A673 (cell line): Measurements from ENCODE around the gene HSF5.

Experiments used
- CTCF ChIP-seq: fragments of 300-800, 200-600 bp; sonication (generic); conservative IDR thresholded peaks from 2 replicates; pipeline ENCODE4 v1.5.1; 2017; ENCODE audit warnings: low read depth, mild to moderate bottlenecking, antibody characterized with exemption, low read length, moderate library complexity, mixed read lengths
- EZH2 ChIP-seq: fragments of 200-600 bp; sonication (generic); IDR thresholded peaks from 2 replicates; pipeline ENCODE4 v1.6.1; 2017; ENCODE audit warnings: borderline replicate concordance, low read depth, mild to moderate bottlenecking, mixed read lengths, antibody characterized with exemption, low read length; ENCODE audit not compliant: poor library complexity, severe bottlenecking

DNA sequence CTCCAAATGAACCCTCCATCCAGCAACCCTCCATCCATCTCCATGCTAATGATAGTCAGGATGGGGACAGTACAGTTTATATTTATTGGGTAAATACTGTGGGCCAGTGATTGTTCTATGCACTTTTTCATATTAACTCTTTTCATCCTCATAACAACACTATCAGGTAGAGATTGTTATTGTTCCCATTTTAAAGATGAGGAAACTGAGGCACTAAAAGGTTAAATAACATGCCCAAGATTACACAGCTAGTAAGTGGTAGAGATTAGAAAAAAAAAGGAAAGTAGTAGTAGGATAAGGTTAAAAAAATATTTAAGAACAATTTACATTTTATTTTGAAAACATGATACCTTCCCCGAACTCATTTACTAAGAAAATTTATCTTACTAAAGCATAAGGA, 114.3 kb downstream of the HSF5 start:
- TF ChIP-seq CTCF: no peak
- TF ChIP-seq EZH2: no peak
